RWPE2 (cell line): ENCODE results near the gene LRCH1.

ENCODE experiments used
- ATAC-seq: fragments of 200-7000 bp; cut with Tn5 transposase; 3 replicates; pipeline ENCODE4 v1.9.1; 2021; ENCODE audit warnings: low read depth
- DNase-seq: peaks from one replicate; pipeline ENCODE4 v3.0.0-alpha.2; 2020; ENCODE audit warnings: low spot score
- H3K27ac ChIP-seq: fragments of 450-650 bp; 2 replicates; pipeline ENCODE4 v1.5.1; 2017; ENCODE audit warnings: mild to moderate bottlenecking; ENCODE audit not compliant: poor library complexity, severe bottlenecking
- H3K27me3 ChIP-seq: fragments of 250-450 bp; sonication (Bioruptor Pico); 2 replicates; pipeline ENCODE4 v1.5.1; 2021; ENCODE audit warnings: mild to moderate bottlenecking, moderate library complexity; ENCODE audit not compliant: insufficient read depth, poor library complexity, severe bottlenecking
- H3K36me3 ChIP-seq: fragments of 250-450 bp; sonication (Bioruptor Pico); 2 replicates; pipeline ENCODE4 v1.5.1; 2020; ENCODE audit warnings: low read depth, mild to moderate bottlenecking, moderate library complexity
- H3K4me1 ChIP-seq: fragments of 250-450 bp; sonication (Bioruptor Pico); 2 replicates; pipeline ENCODE4 v1.5.1; 2021; ENCODE audit warnings: mild to moderate bottlenecking, moderate library complexity; ENCODE audit not compliant: insufficient read depth, poor library complexity, severe bottlenecking
- H3K4me3 ChIP-seq: fragments of 250-450 bp; sonication (Bioruptor Pico); 2 replicates; pipeline ENCODE4 v1.5.1; 2021; ENCODE audit warnings: mild to moderate bottlenecking, moderate library complexity; ENCODE audit not compliant: severe bottlenecking
- H3K9me3 ChIP-seq: fragments of 250-450 bp; sonication (Bioruptor Pico); 2 replicates; pipeline ENCODE4 v1.5.1; 2021; ENCODE audit warnings: mild to moderate bottlenecking, moderate library complexity; ENCODE audit not compliant: severe bottlenecking
- CTCF ChIP-seq: fragments of 450-650 bp; IDR thresholded peaks from one replicate; pipeline ENCODE4 v1.5.1; 2017; ENCODE audit warnings: mild to moderate bottlenecking, moderate library complexity; ENCODE audit not compliant: poor library complexity, severe bottlenecking

Gene LRCH1

GRCh38 chr13:46553886-46554858 lies 1.2 kb downstream of the LRCH1 start:
- Histone ChIP-seq H3K4me1 (peaks cover 4% of the 10 kb centered on the region), H3K27ac (peak overlapping the region; percentile 88), H3K36me3 (no peaks in the 10 kb centered on the region), H3K27me3 (no peaks in the 10 kb centered on the region), H3K9me3 (no peaks in the 10 kb centered on the region), H3K4me3 (peak overlapping the region; percentile 96)
- ATAC-seq, result peak; percentile 70
- DNase-seq, result peak; percentile 67
- TF ChIP-seq CTCF, result no peak

GRCh38 chr13:46554951-46555350 lies 2.0 kb downstream of the LRCH1 start:
- ATAC-seq (no peak), DNase-seq (no peak)
- H3K4me1 ChIP-seq, result peaks cover 8% of the 10 kb centered on the region
- no peak for TF ChIP-seq CTCF
- no peaks in the 10 kb centered on the region for H3K9me3 ChIP-seq
- no peaks in the 10 kb centered on the region for H3K27me3 ChIP-seq
- H3K27ac ChIP-seq, result peak overlapping the region; percentile 88
- peak overlapping the region; percentile 96 for H3K4me3 ChIP-seq
- H3K36me3 ChIP-seq, result no peaks in the 10 kb centered on the region

GRCh38 chr13:46555722-46556417 lies 2.9 kb downstream of the LRCH1 start:
- no peaks in the 10 kb centered on the region for H3K9me3 ChIP-seq
- no peaks in the 10 kb centered on the region for H3K36me3 ChIP-seq
- ATAC-seq, result no peak
- no peak for TF ChIP-seq CTCF
- DNase-seq, result no peak
- no peaks in the 10 kb centered on the region for H3K27me3 ChIP-seq
- no peak overlapping the region for H3K4me3 ChIP-seq
- H3K4me1 ChIP-seq, result peaks cover 8% of the 10 kb centered on the region
- no peak overlapping the region for H3K27ac ChIP-seq

- no peaks in the 10 kb centered on the region for H3K27me3 ChIP-seq
- H3K27ac ChIP-seq, result no peak overlapping the region
- TF ChIP-seq CTCF, result no peak
- H3K4me1 ChIP-seq, result peaks cover 8% of the 10 kb centered on the region
- no peaks in the 10 kb centered on the region for H3K36me3 ChIP-seq
- DNase-seq (no peak), ATAC-seq (no peak)
- no peaks in the 10 kb centered on the region for H3K9me3 ChIP-seq
- H3K4me3 ChIP-seq, result no peak overlapping the region
Observed at GRCh38 chr13:46556418-46556779, 3.4 kb downstream of the LRCH1 start.
